Measurements from ENCODE around the gene CEP41.

DNA sequence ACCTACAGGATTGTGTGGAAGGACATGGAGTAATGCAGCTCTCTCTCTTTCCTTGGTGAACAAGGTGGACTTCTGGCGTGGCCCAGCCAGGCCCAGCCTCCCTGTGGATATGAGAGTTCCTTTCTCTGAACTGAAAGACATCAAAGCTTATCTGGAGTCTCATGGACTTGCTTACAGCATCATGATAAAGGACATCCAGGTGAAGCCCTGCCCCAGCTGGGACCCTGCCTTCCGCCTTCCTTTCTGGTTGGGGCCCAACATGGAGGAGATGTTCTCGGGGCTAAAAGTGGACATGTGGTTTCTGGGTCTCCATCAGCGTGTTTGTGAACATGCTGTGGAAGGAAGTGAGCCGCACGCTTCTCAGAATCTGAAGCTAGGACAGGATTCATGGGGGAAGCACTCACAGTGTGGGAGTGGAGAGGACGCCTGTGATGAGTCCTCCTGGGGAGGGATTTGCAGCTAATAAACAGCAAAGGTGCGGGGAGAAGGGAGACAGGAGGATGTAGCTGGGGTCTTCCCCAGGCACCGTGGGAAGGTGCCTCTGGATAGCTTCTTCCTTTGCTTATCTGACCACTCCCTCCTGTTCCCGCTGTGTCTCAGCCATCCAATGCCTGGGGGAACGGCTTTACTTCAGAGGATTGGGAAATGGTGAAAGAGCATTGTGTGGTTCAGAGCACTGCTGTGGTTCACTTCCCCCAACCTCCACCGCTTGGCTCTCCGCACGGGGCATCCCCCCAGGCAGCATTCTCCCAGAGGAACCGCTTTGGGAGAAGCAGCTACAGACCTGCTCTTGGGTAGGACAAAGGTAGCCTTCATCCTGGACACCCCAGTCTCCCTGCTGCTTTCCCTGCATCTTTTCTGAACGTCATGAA, 90.7 kb downstream of the CEP41 start:
- TF ChIP-seq EP300 (IDR thresholded peaks at IDR 0.05) (no peak), POLR2A (IDR thresholded peaks at IDR 0.05) (no peak)
- TF ChIP-seq, protein P1, sequence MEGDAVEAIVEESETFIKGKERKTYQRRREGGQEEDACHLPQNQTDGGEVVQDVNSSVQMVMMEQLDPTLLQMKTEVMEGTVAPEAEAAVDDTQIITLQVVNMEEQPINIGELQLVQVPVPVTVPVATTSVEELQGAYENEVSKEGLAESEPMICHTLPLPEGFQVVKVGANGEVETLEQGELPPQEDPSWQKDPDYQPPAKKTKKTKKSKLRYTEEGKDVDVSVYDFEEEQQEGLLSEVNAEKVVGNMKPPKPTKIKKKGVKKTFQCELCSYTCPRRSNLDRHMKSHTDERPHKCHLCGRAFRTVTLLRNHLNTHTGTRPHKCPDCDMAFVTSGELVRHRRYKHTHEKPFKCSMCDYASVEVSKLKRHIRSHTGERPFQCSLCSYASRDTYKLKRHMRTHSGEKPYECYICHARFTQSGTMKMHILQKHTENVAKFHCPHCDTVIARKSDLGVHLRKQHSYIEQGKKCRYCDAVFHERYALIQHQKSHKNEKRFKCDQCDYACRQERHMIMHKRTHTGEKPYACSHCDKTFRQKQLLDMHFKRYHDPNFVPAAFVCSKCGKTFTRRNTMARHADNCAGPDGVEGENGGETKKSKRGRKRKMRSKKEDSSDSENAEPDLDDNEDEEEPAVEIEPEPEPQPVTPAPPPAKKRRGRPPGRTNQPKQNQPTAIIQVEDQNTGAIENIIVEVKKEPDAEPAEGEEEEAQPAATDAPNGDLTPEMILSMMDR (IDR thresholded peaks at IDR 0.05) = no peak
